ENCODE data around the gene CNNM2. TPM values are rescaled to one million over a fixed set of nuclear protein-coding genes. Genes with fewer than 3 reads are reported as not detected.

The CNNM2 gene
- total and polyA plus RNA-seq, 5 experiments from 2014 or later = 4.4 to 15.5 (median 5.7) TPM

DNA sequence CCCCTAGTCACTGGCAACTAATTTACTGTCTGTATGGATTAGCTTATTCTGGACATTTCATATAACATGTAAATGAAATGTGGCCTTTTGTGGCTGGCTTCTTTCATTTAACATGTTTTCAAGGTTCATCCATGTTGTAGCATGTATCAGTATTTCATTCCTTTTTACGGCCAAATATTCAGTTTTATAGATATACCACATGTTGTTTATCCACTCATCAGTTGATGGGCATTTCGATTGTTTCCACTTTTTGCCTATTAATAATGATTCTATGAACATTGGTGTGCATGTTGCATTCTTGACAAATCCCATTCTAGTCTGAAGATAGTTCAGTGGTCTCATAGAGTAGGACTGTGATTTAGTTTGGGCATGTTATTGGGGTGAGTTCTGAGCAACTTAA lies 12.6 kb downstream of the CNNM2 start:
- peaks cover 0 to 31% (median 30%) of the 10 kb centered on the region in 3 donors for H3K36me3 Mint-ChIP-seq
- ATAC-seq (no peak), DNase-seq (no peak)
- POLR2A ChIA-PET = no interaction called here
- H3K9me3 Mint-ChIP-seq = no peaks in the 10 kb centered on the region
- no peaks in the 10 kb centered on the region for H3K27me3 Mint-ChIP-seq
- H3K4me3 Mint-ChIP-seq = no peak overlapping the region
- H3K4me1 Mint-ChIP-seq = peaks cover 2 to 23% (median 15%) of the 10 kb centered on the region in 4 donors
- no peak overlapping the region for H3K27ac Mint-ChIP-seq

DNA sequence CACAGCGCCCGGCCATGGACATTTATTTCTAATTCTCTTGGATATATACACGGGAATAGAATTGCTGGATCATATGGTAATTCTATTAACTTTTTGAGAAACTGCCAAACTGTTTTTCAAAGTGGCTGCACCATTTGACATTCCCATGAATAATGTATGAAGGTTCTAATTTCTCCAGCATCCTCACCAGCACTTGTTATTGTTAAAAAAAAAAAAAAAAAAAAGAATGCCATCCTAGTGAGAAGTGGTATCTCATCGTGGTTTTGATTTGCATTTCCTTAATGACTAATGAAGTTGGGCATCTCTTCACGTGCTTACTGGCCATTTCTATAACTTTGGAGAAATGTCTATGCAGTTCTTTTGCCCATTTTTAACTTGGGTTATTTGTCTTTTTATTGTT lies 13.5 kb downstream of the CNNM2 start:
- Mint-ChIP-seq H3K9me3 (no peaks in the 10 kb centered on the region), H3K4me1 (peaks cover 9 to 26% (median 22%) of the 10 kb centered on the region in 4 donors), H3K36me3 (peaks cover 0 to 31% (median 30%) of the 10 kb centered on the region in 3 donors), H3K4me3 (no peak overlapping the region), H3K27ac (no peak overlapping the region), H3K27me3 (no peaks in the 10 kb centered on the region)
- POLR2A ChIA-PET = interaction anchor here (0.7 kb wide), 1 partner anchor 842 kb away, joined by 5 read pairs; no protein-coding TSS in a partner anchor
- ATAC-seq (no peak), DNase-seq (no peak)

DNA sequence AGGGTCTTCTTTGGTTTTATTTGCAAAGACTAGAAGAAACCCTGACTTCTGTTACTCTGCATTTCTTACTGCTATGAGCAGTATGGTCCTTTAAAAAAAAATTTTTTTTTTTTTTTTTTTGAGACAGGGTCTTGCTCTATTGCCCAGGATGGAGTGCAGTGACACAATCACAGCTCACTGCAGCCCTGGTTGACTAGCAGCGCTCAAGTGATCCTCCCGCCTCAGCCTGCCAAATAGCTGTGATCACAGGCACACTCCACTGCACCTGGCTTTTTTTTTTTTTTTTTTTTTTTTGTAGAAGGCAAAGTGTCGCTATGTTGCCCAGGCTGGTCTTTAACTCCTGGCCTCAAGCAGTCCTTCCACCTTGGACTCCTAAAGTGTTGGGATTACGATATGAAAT lies 17.4 kb downstream of the CNNM2 start:
- Mint-ChIP-seq H3K4me3 (no peak overlapping the region), H3K36me3 (peaks cover 0 to 22% (median 21%) of the 10 kb centered on the region in 3 donors), H3K27ac (no peak overlapping the region), H3K4me1 (peaks cover 8 to 22% (median 18%) of the 10 kb centered on the region in 4 donors), H3K9me3 (no peaks in the 10 kb centered on the region), H3K27me3 (no peaks in the 10 kb centered on the region)
- ATAC-seq (no peak), DNase-seq (no peak)
- POLR2A ChIA-PET = interaction anchor here (0.7 kb wide), 1 partner anchor 137 kb away, joined by 3 read pairs; no protein-coding TSS in a partner anchor

DNA sequence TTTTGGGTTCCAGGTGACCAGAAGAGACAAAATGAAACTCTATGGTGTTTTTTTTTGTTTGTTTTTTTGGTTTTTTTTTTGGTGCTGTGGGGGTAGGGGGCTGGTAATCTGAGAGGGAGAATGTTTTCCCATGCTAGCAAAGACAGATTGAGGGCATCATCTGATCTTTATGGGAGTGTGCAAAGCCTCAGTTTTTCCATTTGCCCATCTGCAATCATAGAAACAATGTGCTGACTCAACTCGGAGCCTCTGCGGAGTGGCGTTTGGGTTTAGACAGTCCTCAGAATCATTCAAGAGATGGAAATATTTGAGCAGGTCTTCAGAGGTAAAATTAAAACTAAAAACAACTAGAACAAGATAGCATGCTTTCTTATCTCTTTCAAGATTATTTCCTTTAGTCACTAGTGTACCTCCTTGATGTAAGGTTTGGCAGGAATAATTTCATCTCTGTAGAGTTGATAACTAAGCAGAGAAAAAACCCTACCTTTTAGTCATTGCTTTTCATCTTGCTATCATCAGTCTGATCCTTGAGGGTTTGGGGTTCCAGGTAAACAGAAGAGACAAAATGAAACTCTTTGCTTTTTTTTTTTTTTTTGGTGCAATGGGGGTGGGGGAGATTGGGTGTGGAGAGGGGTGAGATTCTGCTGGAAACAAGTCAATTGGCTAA lies 18.0 kb downstream of the CNNM2 start:
- no peak overlapping the region for H3K27ac Mint-ChIP-seq
- peak overlapping the region in 1 of 10 donors; percentile 20 for H3K4me3 Mint-ChIP-seq
- no peaks in the 10 kb centered on the region for H3K27me3 Mint-ChIP-seq
- peaks cover 0 to 17% (median 16%) of the 10 kb centered on the region in 3 donors for H3K36me3 Mint-ChIP-seq
- no peak for ATAC-seq
- no peak for DNase-seq
- H3K9me3 Mint-ChIP-seq = no peaks in the 10 kb centered on the region
- POLR2A ChIA-PET = no interaction called here
- peaks cover 8 to 19% (median 14%) of the 10 kb centered on the region in 4 donors for H3K4me1 Mint-ChIP-seq

DNA sequence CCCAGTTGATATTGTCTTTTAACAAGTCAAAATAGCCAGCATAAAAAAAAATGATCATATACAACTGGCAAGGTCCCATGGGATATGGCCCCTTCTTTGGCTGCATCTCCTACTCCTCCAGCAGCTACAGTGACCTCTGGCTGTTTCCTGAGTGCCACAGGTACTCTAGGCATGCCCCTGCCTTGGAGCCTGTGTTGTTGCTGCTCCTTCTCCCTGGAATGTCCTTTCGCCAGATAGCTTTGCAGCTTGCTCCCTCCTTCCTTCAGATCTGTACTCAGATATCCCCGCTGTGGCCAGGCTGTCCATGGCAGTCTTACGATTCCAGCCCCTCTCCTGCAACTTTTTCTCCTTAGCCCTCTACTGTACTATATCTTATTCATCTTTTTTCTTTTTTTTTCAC lies 23.3 kb downstream of the CNNM2 start:
- DNase-seq (no peak), ATAC-seq (no peak)
- H3K27ac Mint-ChIP-seq = no peak overlapping the region
- no peak overlapping the region for H3K4me3 Mint-ChIP-seq
- peaks cover 5 to 18% (median 14%) of the 10 kb centered on the region in 4 donors for H3K4me1 Mint-ChIP-seq
- no peaks in the 10 kb centered on the region for H3K27me3 Mint-ChIP-seq
- H3K36me3 Mint-ChIP-seq = peaks cover 0 to 6% (median 0%) of the 10 kb centered on the region in 3 donors
- POLR2A ChIA-PET = no interaction called here
- H3K9me3 Mint-ChIP-seq = no peaks in the 10 kb centered on the region

DNA sequence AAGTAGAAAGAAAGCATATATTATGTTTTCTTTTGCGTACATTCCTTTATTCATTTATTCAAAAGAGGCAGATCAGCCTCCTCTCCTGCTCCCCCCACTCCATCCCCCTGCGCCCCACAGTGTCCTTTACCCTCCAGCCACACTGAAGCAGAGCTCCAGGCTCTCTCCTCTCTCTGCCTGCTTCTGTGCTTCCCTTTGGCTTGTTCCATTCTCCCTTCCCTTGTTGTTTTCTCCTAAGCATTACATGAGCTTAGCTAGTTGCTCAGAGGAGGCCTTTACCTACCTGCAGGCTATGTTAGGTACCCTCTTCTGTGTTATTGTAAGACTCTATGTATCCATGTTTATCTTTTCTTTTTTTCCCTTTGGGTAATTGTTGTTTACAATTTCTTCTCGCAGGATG lies 27.4 kb downstream of the CNNM2 start:
- Mint-ChIP-seq H3K4me3 (no peak overlapping the region), H3K9me3 (no peaks in the 10 kb centered on the region), H3K27me3 (no peaks in the 10 kb centered on the region), H3K4me1 (peaks cover 0 to 16% (median 13%) of the 10 kb centered on the region in 4 donors), H3K36me3 (peaks cover 0 to 3% (median 0%) of the 10 kb centered on the region in 3 donors), H3K27ac (no peak overlapping the region)
- ATAC-seq (no peak), DNase-seq (no peak)
- POLR2A ChIA-PET = no interaction called here

DNA sequence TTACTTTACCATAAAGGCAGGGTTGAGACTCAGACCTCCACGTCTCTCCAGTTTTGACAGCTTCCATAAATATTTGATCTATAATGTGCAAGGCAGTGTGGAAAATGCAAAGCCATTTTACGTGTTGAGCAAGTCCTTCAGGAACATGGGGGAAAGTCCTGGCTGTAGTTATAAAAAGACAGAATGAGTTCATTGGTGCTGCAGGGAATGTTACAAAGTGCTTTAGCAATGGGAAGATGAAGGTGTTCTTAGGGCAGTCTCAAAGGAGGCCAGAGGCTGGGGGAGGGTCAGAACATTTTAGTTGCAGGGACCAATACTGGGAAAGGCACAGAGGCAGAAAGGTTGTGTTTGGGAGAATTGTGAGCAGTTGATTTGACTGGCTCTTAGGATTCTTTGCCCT lies 27.9 kb downstream of the CNNM2 start:
- Mint-ChIP-seq H3K27me3 (no peaks in the 10 kb centered on the region), H3K27ac (no peak overlapping the region), H3K36me3 (peaks cover 0 to 3% (median 0%) of the 10 kb centered on the region in 3 donors), H3K4me1 (peaks cover 0 to 16% (median 13%) of the 10 kb centered on the region in 4 donors), H3K9me3 (no peaks in the 10 kb centered on the region), H3K4me3 (no peak overlapping the region)
- ATAC-seq = no peak
- no peak for DNase-seq
- POLR2A ChIA-PET = no interaction called here

DNA sequence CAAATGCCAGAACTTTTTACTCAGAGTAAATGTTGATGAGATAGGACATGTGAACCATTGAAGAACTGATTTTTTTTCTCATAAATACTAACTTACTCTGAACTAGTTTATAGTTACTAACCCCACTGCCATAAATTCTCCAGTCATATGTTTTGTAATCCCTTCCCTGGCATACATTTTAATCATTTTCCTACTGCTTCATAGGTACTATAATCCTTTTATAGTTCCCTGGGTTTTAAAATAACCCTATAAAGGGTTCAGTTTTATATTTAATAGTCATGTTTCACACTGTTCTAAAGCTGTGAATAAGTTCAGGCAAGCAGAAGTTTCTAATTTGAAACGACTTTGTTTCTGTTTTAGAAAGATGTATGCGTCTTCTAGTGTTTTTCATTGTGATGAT lies 28.9 kb downstream of the CNNM2 start:
- Mint-ChIP-seq H3K27me3 (no peaks in the 10 kb centered on the region), H3K4me3 (no peak overlapping the region), H3K4me1 (peaks cover 0 to 13% (median 10%) of the 10 kb centered on the region in 4 donors), H3K9me3 (no peaks in the 10 kb centered on the region), H3K27ac (no peak overlapping the region), H3K36me3 (peaks cover 0 to 3% (median 0%) of the 10 kb centered on the region in 3 donors)
- POLR2A ChIA-PET = no interaction called here
- ATAC-seq (no peak), DNase-seq (no peak)

DNA sequence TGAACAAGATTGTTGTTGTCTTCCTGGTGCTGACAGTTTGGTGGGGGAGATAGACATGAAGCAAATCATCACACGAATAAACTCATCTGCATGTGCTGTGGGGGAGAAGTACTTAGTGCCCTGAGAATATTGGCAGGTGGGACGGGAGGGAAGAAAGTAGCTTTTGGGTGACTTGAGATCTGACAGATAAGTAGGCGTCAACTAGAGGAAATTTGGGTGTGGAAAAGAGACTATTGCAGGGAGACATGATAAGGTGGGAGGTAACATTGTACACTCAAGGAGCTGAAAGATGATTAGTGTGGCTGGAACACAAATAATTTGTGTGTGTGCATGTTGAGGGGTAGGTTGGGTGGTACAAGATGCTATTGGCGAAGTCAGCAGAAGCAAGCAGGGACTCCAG lies 30.1 kb downstream of the CNNM2 start:
- Mint-ChIP-seq H3K36me3 (peaks cover 0 to 3% (median 0%) of the 10 kb centered on the region in 3 donors), H3K4me1 (peaks cover 0 to 13% (median 10%) of the 10 kb centered on the region in 4 donors), H3K27me3 (no peaks in the 10 kb centered on the region), H3K4me3 (no peak overlapping the region), H3K9me3 (no peaks in the 10 kb centered on the region), H3K27ac (peak overlapping the region in 1 of 10 donors; percentile 7)
- POLR2A ChIA-PET = no interaction called here
- no peak for ATAC-seq
- no peak for DNase-seq

DNA sequence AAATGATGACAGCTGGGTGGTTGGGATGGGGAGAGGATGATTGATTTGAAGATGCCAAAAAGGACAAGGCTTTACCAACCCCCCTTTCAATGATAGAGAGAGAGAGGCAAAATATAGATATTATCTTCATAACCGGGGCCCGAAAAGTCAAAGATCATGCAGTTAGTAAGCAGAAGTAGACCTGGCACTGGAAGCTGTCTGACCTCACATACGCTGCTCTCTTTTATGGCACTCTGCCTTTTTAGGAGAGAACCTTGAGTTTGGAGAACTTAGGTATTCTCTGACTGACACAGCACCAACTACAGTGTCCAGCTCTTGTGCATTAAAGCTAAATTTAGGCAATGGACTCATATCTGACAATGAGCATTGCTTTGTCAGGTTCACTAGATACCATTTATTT lies 30.7 kb downstream of the CNNM2 start:
- peak overlapping the region in 1 of 10 donors; percentile 7 for H3K27ac Mint-ChIP-seq
- POLR2A ChIA-PET = no interaction called here

DNA sequence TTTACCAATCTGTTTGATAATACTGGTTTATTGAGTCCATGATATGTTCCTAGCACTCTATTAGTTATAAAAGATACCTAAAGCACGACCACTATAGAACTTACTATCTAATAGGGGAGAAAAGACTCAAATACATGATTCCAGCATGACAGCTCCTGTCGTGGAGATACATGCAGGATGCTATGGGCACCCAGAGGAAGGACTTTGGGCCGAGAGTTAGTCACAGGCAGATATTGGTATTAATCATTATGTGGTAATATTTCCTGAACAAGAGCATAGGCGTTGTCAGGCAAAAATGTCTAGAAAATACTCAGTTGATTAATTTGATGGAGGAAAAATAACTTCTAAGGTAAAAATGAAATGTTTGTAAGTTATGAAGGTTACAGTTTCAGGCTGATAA lies 31.8 kb downstream of the CNNM2 start:
- Mint-ChIP-seq H3K4me1 (peaks cover 0 to 13% (median 7%) of the 10 kb centered on the region in 4 donors), H3K27ac (no peak overlapping the region), H3K4me3 (no peak overlapping the region), H3K36me3 (peaks cover 0 to 6% (median 3%) of the 10 kb centered on the region in 3 donors), H3K9me3 (no peaks in the 10 kb centered on the region), H3K27me3 (no peaks in the 10 kb centered on the region)
- DNase-seq = no peak
- no peak for ATAC-seq
- POLR2A ChIA-PET = no interaction called here

More for the DNA sequence above, 30.7 kb downstream of the CNNM2 start:
- H3K4me1 Mint-ChIP-seq = peaks cover 0 to 13% (median 10%) of the 10 kb centered on the region in 4 donors
- no peaks in the 10 kb centered on the region for H3K27me3 Mint-ChIP-seq
- H3K9me3 Mint-ChIP-seq = no peaks in the 10 kb centered on the region
- no peak overlapping the region for H3K4me3 Mint-ChIP-seq
- ATAC-seq = no peak
- no peak for DNase-seq
- H3K36me3 Mint-ChIP-seq = peaks cover 0 to 3% (median 0%) of the 10 kb centered on the region in 3 donors

DNA sequence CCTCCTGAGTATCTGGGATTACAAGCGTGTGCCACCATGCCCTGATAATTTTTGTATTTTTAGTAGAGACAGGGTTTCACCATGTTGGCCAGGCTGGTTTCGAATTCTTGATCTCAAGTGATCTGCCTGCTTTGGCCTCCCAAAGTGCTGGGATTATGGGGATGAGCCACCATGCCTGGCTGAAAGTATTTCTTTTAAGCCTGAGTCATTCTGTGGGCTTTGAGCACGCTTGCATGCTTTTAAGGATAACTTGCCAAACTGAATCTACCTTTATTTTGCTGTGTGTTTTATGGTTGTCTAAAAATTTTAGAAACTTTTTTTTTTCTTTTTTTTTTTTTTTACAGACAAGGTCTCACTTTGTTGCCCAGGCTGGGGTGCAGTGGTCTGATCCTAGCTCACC lies 33.2 kb downstream of the CNNM2 start:
- DNase-seq (no peak), ATAC-seq (no peak)
- Mint-ChIP-seq H3K27ac (no peak overlapping the region), H3K27me3 (no peaks in the 10 kb centered on the region), H3K9me3 (no peaks in the 10 kb centered on the region), H3K4me3 (no peak overlapping the region), H3K36me3 (peaks cover 0 to 7% (median 3%) of the 10 kb centered on the region in 3 donors), H3K4me1 (peaks cover 0 to 7% (median 4%) of the 10 kb centered on the region in 4 donors)
- POLR2A ChIA-PET = no interaction called here

DNA sequence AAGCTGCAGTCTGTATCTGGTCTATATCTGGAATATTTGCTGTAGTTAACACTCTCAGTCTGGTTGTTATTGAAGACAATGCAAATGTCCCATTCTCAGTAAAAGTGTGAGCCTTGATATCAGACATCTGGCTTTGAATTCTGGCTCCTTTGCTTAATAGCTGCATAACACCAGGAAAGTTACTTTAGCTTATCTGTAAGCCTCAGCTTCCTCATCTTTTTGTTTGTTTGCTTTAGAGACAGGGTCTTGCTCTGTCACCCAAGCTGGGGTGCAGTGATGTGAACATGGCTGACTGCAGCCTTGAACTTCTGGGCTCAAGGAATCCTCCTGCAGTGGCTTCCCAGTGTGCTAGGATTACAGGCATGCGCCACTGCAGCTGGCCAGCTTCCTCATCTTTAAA lies 41.3 kb downstream of the CNNM2 start:
- Mint-ChIP-seq H3K4me1 (peaks cover 0 to 4% (median 0%) of the 10 kb centered on the region in 4 donors), H3K4me3 (no peak overlapping the region), H3K9me3 (no peaks in the 10 kb centered on the region), H3K27ac (no peak overlapping the region), H3K27me3 (no peaks in the 10 kb centered on the region), H3K36me3 (peaks cover 0 to 7% (median under 1%) of the 10 kb centered on the region in 3 donors)
- no peak for ATAC-seq
- no peak for DNase-seq
- POLR2A ChIA-PET = no interaction called here

DNA sequence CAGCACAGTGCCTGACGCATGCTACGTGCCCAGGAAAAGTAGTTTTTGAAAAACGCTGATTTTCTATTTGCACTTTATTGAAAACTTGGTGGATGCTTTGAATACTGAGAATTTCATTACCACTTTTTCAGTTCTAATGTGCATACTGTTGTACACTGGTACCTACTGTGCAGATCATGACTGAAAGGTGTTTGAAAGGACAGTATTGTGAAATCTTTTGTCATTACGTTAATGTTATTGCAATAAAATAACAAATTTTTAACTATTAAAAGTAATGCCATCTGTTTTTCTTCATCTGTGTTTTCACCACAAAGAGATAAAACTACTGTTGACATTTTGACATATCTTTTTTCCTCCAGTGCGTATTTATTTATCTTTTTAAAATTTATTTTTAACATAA lies 42.1 kb downstream of the CNNM2 start:
- Mint-ChIP-seq H3K27me3 (no peaks in the 10 kb centered on the region), H3K36me3 (peaks cover 0 to 7% (median 4%) of the 10 kb centered on the region in 3 donors), H3K27ac (no peak overlapping the region), H3K9me3 (no peaks in the 10 kb centered on the region), H3K4me3 (no peak overlapping the region), H3K4me1 (peaks cover 0 to 4% (median 0%) of the 10 kb centered on the region in 4 donors)
- DNase-seq = no peak
- no peak for ATAC-seq
- POLR2A ChIA-PET = no interaction called here

All from naive thymus-derived CD8-positive, alpha-beta T cell (primary cell).